HCT116 (cell line): ENCODE data around the gene ADIPOQ. TPM values are rescaled to one million over a fixed set of nuclear protein-coding genes. Genes with fewer than 3 reads are reported as not detected.

ENCODE experiments used
- ATAC-seq: fragments of 200-7000 bp; cut with Tn5 transposase; 2 replicates; pipeline ENCODE4 v1.9.1; 2020; ENCODE audit warnings: mild to moderate bottlenecking, moderate library complexity
- BruUV-seq: library from RNA; stranded (reverse); fragments of 400-500 nt; replicated peaks from 2 replicates; lab custom pipeline; 2021; lab: Mats Ljungman, UMichigan
- CTCF ChIA-PET: fragments of 300-600 bp; sonication (Branson Sonifier 250); formaldehyde crosslinking; loops from one replicate; lab custom pipeline; 2021; ENCODE audit warnings: antibody characterized with exemption; lab: Charles Lee
- POLR2A ChIA-PET: fragments of 300-600, 350-600 bp; sonication (Branson Sonifier 250); formaldehyde crosslinking; loops from one replicate; lab custom pipeline; 2021; ENCODE audit warnings: antibody characterized with exemption; lab: Charles Lee
- RAD21 ChIA-PET, 2 experiments: fragments of 300-600 bp; sonication (Branson Sonifier 250); formaldehyde crosslinking; loops; one replicate each; lab custom pipeline; 2023; ENCODE audit warnings: low total read pairs in 2 of 2; ENCODE audit not compliant: uncharacterized antibody in 2 of 2, unreplicated experiment in 2 of 2, low non-redundant PET in 1 of 2; lab: Charles Lee
- DNase-seq: peaks from one replicate; pipeline ENCODE4 v3.0.0-alpha.2; 2010; ENCODE audit warnings: low read depth, low spot score
- H2AFZ ChIP-seq: fragments of 200-600 bp; shearing (Covaris generic), sonication (generic); 2 replicates; pipeline ENCODE4 v1.6.1; 2017; ENCODE audit warnings: low read depth, mixed run types, mixed read lengths, antibody characterized with exemption, low read length; ENCODE audit not compliant: poor library complexity, severe bottlenecking
- H3K27ac ChIP-seq: 2 replicates; pipeline ENCODE4 v1.5.1; 2012; ENCODE audit warnings: low read depth, low read length
- H3K27me3 ChIP-seq: fragments of 200-600 bp; sonication (generic); 2 replicates; pipeline ENCODE4 v1.6.1; 2016; ENCODE audit warnings: mixed run types, low read length, mixed read lengths; ENCODE audit not compliant: insufficient read depth
- H3K36me3 ChIP-seq, 2 experiments: fragments of 200-500 bp in 1 of 2; fragments of 200-600 bp in 1 of 2; sonication (Bioruptor generic) in 1 of 2; sonication (generic) in 1 of 2; 2 replicates each; pipeline versions ENCODE4 v1.5.1 to v1.6.1; 2014 to 2016; ENCODE audit warnings: low read length in 2 of 2, inconsistent platforms in 1 of 2, mixed read lengths in 1 of 2, mixed run types in 1 of 2; ENCODE audit not compliant: insufficient read depth in 2 of 2, control insufficient read depth in 1 of 2
- H3K4me1 ChIP-seq, 2 experiments: fragments of 200-600 bp in 1 of 2; sonication (generic) in 1 of 2; 2 replicates each; pipeline versions ENCODE4 v1.5.1 to v1.6.1; 2012 to 2017; ENCODE audit warnings: low read length in 2 of 2, inconsistent platforms in 1 of 2, mild to moderate bottlenecking in 1 of 2, mixed read lengths in 1 of 2, mixed run types in 1 of 2, moderate library complexity in 1 of 2; ENCODE audit not compliant: insufficient read depth in 2 of 2, control insufficient read depth in 1 of 2
- H3K4me2 ChIP-seq: fragments of 200-600 bp; sonication (generic); 2 replicates; pipeline ENCODE4 v1.6.1; 2017; ENCODE audit warnings: mixed run types, low read length, mixed read lengths
- H3K4me3 ChIP-seq, 2 experiments: fragments of 200-600 bp in 1 of 2; sonication (generic) in 1 of 2; replicated peaks in 1 of 2; 2 replicates each; pipeline ENCODE4 v1.5.1; 2011 to 2016; ENCODE audit warnings: low read length in 2 of 2, control low read depth in 1 of 2, low read depth in 1 of 2, mild to moderate bottlenecking in 1 of 2, mixed read lengths in 1 of 2, mixed run types in 1 of 2
- H3K79me2 ChIP-seq: fragments of 200-600 bp; sonication (generic); 2 replicates; pipeline ENCODE4 v1.6.1; 2017; ENCODE audit warnings: mild to moderate bottlenecking, mixed run types, low read length, moderate library complexity, mixed read lengths; ENCODE audit not compliant: insufficient read depth
- H3K9ac ChIP-seq: fragments of 200-600 bp; sonication (generic); 2 replicates; pipeline ENCODE4 v1.6.1; 2016; ENCODE audit warnings: low read length, mixed read lengths
- H3K9me2 ChIP-seq: fragments of 200-600 bp; sonication (generic), shearing (Covaris generic); 2 replicates; pipeline ENCODE4 v1.6.1; 2017; ENCODE audit warnings: mixed run types, mild to moderate bottlenecking, moderate library complexity; ENCODE audit not compliant: insufficient read depth
- H3K9me3 ChIP-seq, 2 experiments: fragments of 200-500 bp in 1 of 2; fragments of 200-600 bp in 1 of 2; sonication (Bioruptor generic) in 1 of 2; sonication (generic) in 1 of 2; 2 replicates each; pipeline ENCODE4 v1.6.1; 2014 to 2017; ENCODE audit warnings: low read length in 2 of 2, mixed read lengths in 2 of 2, inconsistent platforms in 1 of 2, low read depth in 1 of 2, mild to moderate bottlenecking in 1 of 2, mixed run types in 1 of 2, moderate library complexity in 1 of 2; ENCODE audit not compliant: control insufficient read depth in 1 of 2, insufficient read depth in 1 of 2
- H4K20me1 ChIP-seq: fragments of 200-600 bp; sonication (generic), shearing (Covaris generic); 2 replicates; pipeline ENCODE4 v1.6.1; 2017; ENCODE audit warnings: mixed run types, mild to moderate bottlenecking, moderate library complexity; ENCODE audit not compliant: insufficient read depth
- CEBPB ChIP-seq: IDR thresholded peaks from 2 replicates; pipeline ENCODE4 v1.6.1; 2012; ENCODE audit warnings: low read depth
- EGR1 ChIP-seq: IDR thresholded peaks from 2 replicates; pipeline ENCODE4 v1.6.1; 2012; ENCODE audit warnings: low read depth
- EZH2phosphoT487 ChIP-seq: fragments of 200-600 bp; IDR thresholded peaks from 2 replicates; pipeline ENCODE4 v1.6.1; 2018; ENCODE audit warnings: antibody characterized with exemption, borderline replicate concordance
- FOSL1 ChIP-seq: IDR thresholded peaks from 2 replicates; pipeline ENCODE4 v1.6.1; 2012; ENCODE audit warnings: low read depth
- JUND ChIP-seq: IDR thresholded peaks from 2 replicates; pipeline ENCODE4 v1.6.1; 2012
- MAX ChIP-seq: IDR thresholded peaks from 2 replicates; pipeline ENCODE4 v1.6.1; 2012
- POLR2A ChIP-seq: IDR thresholded peaks from 2 replicates; pipeline ENCODE4 v1.7.0; 2011; ENCODE audit warnings: borderline replicate concordance; ENCODE audit not compliant: insufficient read depth, insufficient read length; ENCODE audit errors: extremely low read depth
- POLR2AphosphoS5 ChIP-seq: IDR thresholded peaks from 2 replicates; pipeline ENCODE4 v1.6.1; 2011; ENCODE audit warnings: mild to moderate bottlenecking, low read depth, low read length, moderate library complexity
- RAD21 ChIP-seq: IDR thresholded peaks from 2 replicates; pipeline ENCODE4 v1.6.1; 2012; ENCODE audit warnings: low read depth, mild to moderate bottlenecking
- REST ChIP-seq: IDR thresholded peaks from 2 replicates; pipeline ENCODE4 v1.6.1; 2012; ENCODE audit warnings: low read depth
- SIN3A ChIP-seq: IDR thresholded peaks from 2 replicates; pipeline ENCODE4 v1.6.1; 2012; ENCODE audit warnings: low read depth
- SRF ChIP-seq: IDR thresholded peaks from 2 replicates; pipeline ENCODE4 v1.6.1; 2012; ENCODE audit warnings: low read depth
- TCF7L2 ChIP-seq: IDR thresholded peaks from 2 replicates; pipeline ENCODE4 v1.7.0; 2011; ENCODE audit warnings: borderline replicate concordance, inconsistent platforms; ENCODE audit not compliant: insufficient read depth, insufficient read length; ENCODE audit errors: extremely low read depth
- YY1 ChIP-seq: IDR thresholded peaks from 2 replicates; pipeline ENCODE4 v1.6.1; 2011; ENCODE audit warnings: low read length, low read depth, moderate library complexity, mild to moderate bottlenecking; ENCODE audit not compliant: insufficient replicate concordance; ENCODE audit errors: extremely low read depth
- ZBTB33 ChIP-seq: IDR thresholded peaks from 2 replicates; pipeline ENCODE4 v1.6.1; 2011; ENCODE audit warnings: mild to moderate bottlenecking, low read length, moderate library complexity; ENCODE audit not compliant: insufficient replicate concordance; ENCODE audit errors: extremely low read depth
- ZFX ChIP-seq: fragments of 450-650 bp; IDR thresholded peaks from 2 replicates; pipeline ENCODE4 v1.6.1; 2017
- ZNF274 ChIP-seq: fragments of 200-500 bp; sonication (Bioruptor generic); IDR thresholded peaks from 2 replicates; pipeline ENCODE4 v1.6.1; 2014; ENCODE audit warnings: mild to moderate bottlenecking, low read depth, low read length, inconsistent platforms
- intact Hi-C: fragments of 100-400 bp; cut with micrococcal nuclease; formaldehyde crosslinking; loops from 2 replicates; pipeline ENCODE4 v1.10.0; 2022
- total RNA-seq: library from RNA; stranded (reverse); gene quantifications from one replicate; pipeline ENCODE4 v1.2.1, GENCODE V29; 2021; ENCODE audit not compliant: unreplicated experiment

The ADIPOQ gene
- total RNA-seq, 1 experiment from 2014 or later: not detected

- Histone ChIP-seq H3K36me3 (no peaks in the 10 kb centered on the region), H3K9me2 (no peaks in the 10 kb centered on the region), H3K79me2 (no peaks in the 10 kb centered on the region; the same call in 1 of the 2 replicates), H3K4me3 (peak overlapping the region; percentile 75 to 80), H3K27ac (peak overlapping the region; percentile 89), H3K9me3 (no peaks in the 10 kb centered on the region)
- POLR2A ChIA-PET: interaction anchor here (0.8 to 1.1 kb wide), 3 partner anchors 15 to 257 kb away, joined by 3 to 4 read pairs (median 3); partner anchors contain the start of gene DNAJB11
- TF ChIP-seq SRF (no peak), REST (no peak), POLR2AphosphoS5 (peak; percentile 96), EGR1 (peak; percentile 59; the same call in 1 of the 2 replicates), FOSL1 (no peak), JUND (no peak), ZBTB33 (peak; percentile 82), ZNF274 (no peak), CEBPB (peak; percentile 91), ZFX (peak; percentile 52; the same call in 1 of the 2 replicates), RAD21 (no peak), TCF7L2 (no peak), EZH2phosphoT487 (no peak), YY1 (no peak), POLR2A (peak; percentile 89), MAX (peak; percentile 77), SIN3A (peak; percentile 63)
- TF ChIP-seq, all 23 proteins: peak for 8
- ChIA-PET RAD21 (no interaction called here), CTCF (interaction anchor here (0.9 to 1.7 kb wide), 4 partner anchors 8 to 285 kb away, joined by 3 to 7 read pairs (median 6); no protein-coding TSS in a partner anchor)
- no peak overlapping the region for H2AFZ ChIP-seq
- peaks cover 4 to 14% of the 10 kb centered on the region in 2 experiments; a peak in 2 of 4 replicates for H3K4me1 ChIP-seq
- peak overlapping the region; percentile 88 for H3K4me2 ChIP-seq
- H4K20me1 ChIP-seq: no peaks in the 10 kb centered on the region
- peak; percentile 91 for ATAC-seq
- intact Hi-C loops: loop anchor here (10.0 kb wide), 3 partner anchors 242 to 842 kb away; no protein-coding TSS in a partner anchor
- peak; percentile 49 for DNase-seq
- no TSS peak for BruUV-seq
- peak overlapping the region; percentile 97 for H3K9ac ChIP-seq
- peaks cover 26% of the 10 kb centered on the region for H3K27me3 ChIP-seq
These were observed 15.3 kb upstream of the ADIPOQ start for GRCh38 chr3:186826976-186827857.
